Erythroblast (primary cell): Measurements from ENCODE around the gene CHST8.

Source experiments
- DNase-seq, 2 experiments: peaks; one replicate each; lab custom pipeline; 2025; lab: John Stamatoyannopoulos, UW
- GATA1 ChIP-seq: IDR thresholded peaks from 2 replicates; pipeline ENCODE4 v1.6.1; 2011; ENCODE audit warnings: low read depth, mild to moderate bottlenecking, control low read depth, low read length, moderate library complexity
- POLR2A ChIP-seq: IDR thresholded peaks from 2 replicates; pipeline ENCODE4 v1.6.1; 2011; ENCODE audit warnings: mild to moderate bottlenecking, low read length

CHST8 gene

GRCh38 chr19:33665776-33666595 lies 44.2 kb downstream of the CHST8 start:
- DNase-seq, result no peak
- TF ChIP-seq GATA1, result no peak

GRCh38 chr19:33667141-33667650 lies 45.4 kb downstream of the CHST8 start:
- TF ChIP-seq GATA1 (no peak), POLR2A (no peak)
- DNase-seq, result no peak

- no peak for TF ChIP-seq POLR2A
- TF ChIP-seq GATA1, result no peak
- DNase-seq, result no peak
Observed at GRCh38 chr19:33667881-33668280, 46.1 kb downstream of the CHST8 start.

- no peak for TF ChIP-seq GATA1
- TF ChIP-seq POLR2A, result no peak
- no peak for DNase-seq
Observed at GRCh38 chr19:33668968-33669367, 47.2 kb downstream of the CHST8 start.

- no peak for DNase-seq
- TF ChIP-seq GATA1, result no peak
- TF ChIP-seq POLR2A, result no peak
Observed at GRCh38 chr19:33669376-33669775, 47.6 kb downstream of the CHST8 start.

GRCh38 chr19:33670398-33670797 lies 48.6 kb downstream of the CHST8 start:
- TF ChIP-seq GATA1, result no peak
- DNase-seq, result no peak

- TF ChIP-seq GATA1, result no peak
- no peak for TF ChIP-seq POLR2A
- DNase-seq, result no peak
Observed at GRCh38 chr19:33671211-33671610, 49.5 kb downstream of the CHST8 start.

GRCh38 chr19:33673258-33673875 lies 51.6 kb downstream of the CHST8 start:
- TF ChIP-seq POLR2A (no peak), GATA1 (no peak)
- no peak for DNase-seq

- TF ChIP-seq POLR2A, result no peak
- TF ChIP-seq GATA1, result no peak
- DNase-seq, result no peak
Observed at GRCh38 chr19:33673996-33674625, 52.4 kb downstream of the CHST8 start.

GRCh38 chr19:33674626-33675367 lies 53.0 kb downstream of the CHST8 start:
- TF ChIP-seq POLR2A, result no peak
- no peak for TF ChIP-seq GATA1
- DNase-seq, result no peak

- no peak for DNase-seq
- TF ChIP-seq POLR2A (no peak), GATA1 (no peak)
Observed at GRCh38 chr19:33675501-33676124, 53.9 kb downstream of the CHST8 start.

GRCh38 chr19:33676999-33677665 lies 55.4 kb downstream of the CHST8 start:
- no peak for TF ChIP-seq POLR2A
- no peak for TF ChIP-seq GATA1
- DNase-seq, result no peak

GRCh38 chr19:33677745-33678426 lies 56.1 kb downstream of the CHST8 start:
- DNase-seq, result no peak
- TF ChIP-seq POLR2A (no peak), GATA1 (no peak)
